Gastroesophageal sphincter (tissue), 4 donors: ENCODE measurements around the gene PRLHR. TPM values are rescaled to one million over a fixed set of nuclear protein-coding genes. Genes with fewer than 3 reads are reported as not detected.
A peak's percentile ranks its signal among the peaks of the same experiment; 100 is the strongest.

ENCODE experiments used
- ATAC-seq: fragments of 150-250 bp; one replicate; pipeline ENCODE4 v1.9.1; 2016; ENCODE audit warnings: mild to moderate bottlenecking, moderate library complexity
- H3K27ac ChIP-seq, 4 donors: fragments of 200-600 bp; sonication (generic) in 3 of 4; 1 replicate in 3 of 4; 2 replicates in 1 of 4; pipeline ENCODE4 v1.5.1; 2016 to 2019
- H3K27me3 ChIP-seq: fragments of 200-600 bp; sonication (generic); one replicate; pipeline ENCODE4 v1.5.1; 2019
- H3K36me3 ChIP-seq, 2 donors: fragments of 200-600 bp; sonication (generic); one replicate each; pipeline ENCODE4 v1.5.1; 2019; ENCODE audit warnings: control low read depth in 1 of 2
- H3K4me1 ChIP-seq, 3 donors: fragments of 200-600 bp; sonication (generic); 1 replicate in 2 of 3; 2 replicates in 1 of 3; pipeline ENCODE4 v1.5.1; 2016 to 2019; ENCODE audit warnings: control low read depth in 2 of 3
- H3K4me3 ChIP-seq, 2 donors: fragments of 200-600 bp; sonication (generic); one replicate each; pipeline ENCODE4 v1.5.1; 2019; ENCODE audit warnings: mild to moderate bottlenecking in 1 of 2, moderate library complexity in 1 of 2
- H3K9me3 ChIP-seq, 3 donors: fragments of 200-600 bp; sonication (generic); one replicate each; pipeline ENCODE4 v1.5.1; 2017 to 2019; ENCODE audit warnings: control low read depth in 2 of 3
- CTCF ChIP-seq, 4 experiments: fragments of 200-600 bp in 2 of 4; fragments of 450-650 bp in 2 of 4; sonication (generic) in 1 of 4; IDR thresholded peaks; one replicate each; pipeline ENCODE4 v1.5.1; 2017 to 2019; ENCODE audit warnings: antibody characterized with exemption in 4 of 4, mild to moderate bottlenecking in 2 of 4, moderate library complexity in 2 of 4
- EP300 ChIP-seq: sonication (generic); formaldehyde crosslinking; IDR thresholded peaks from one replicate; pipeline ENCODE4 v1.6.1; 2017; ENCODE audit warnings: antibody characterized with exemption, mild to moderate bottlenecking
- POLR2A ChIP-seq, 2 donors: fragments of 450-650 bp; IDR thresholded peaks; one replicate each; pipeline ENCODE4 v1.6.1; 2017; ENCODE audit warnings: antibody characterized with exemption in 2 of 2, mild to moderate bottlenecking in 2 of 2, moderate library complexity in 1 of 2
- POLR2AphosphoS5 ChIP-seq: sonication (generic); formaldehyde crosslinking; IDR thresholded peaks from one replicate; pipeline ENCODE4 v1.6.1; 2017; ENCODE audit warnings: antibody characterized with exemption
- WGBS, 2 donors: methylation state at CpG; one replicate each; pipeline ENCODE4 v1.1.5; 2018; ENCODE audit warnings: low coverage in 1 of 2; 5-methylcytosine and 5-hydroxymethylcytosine counted together
- total RNA-seq, 4 donors: library from RNA; depleted of rRNA; stranded (reverse); fragments of >200 nt; gene quantifications; one replicate each; pipeline ENCODE4 v1.1.0, GENCODE V29; 2016

PRLHR gene
- total RNA-seq, 4 donors from 2014 or later = 0.12 to 0.35 (median 0.13) TPM; not detected in 1

GRCh38 chr10:118595064-118595420, 406 bp downstream of the PRLHR start:
- H3K4me3 ChIP-seq = no peak overlapping the region
- no peak overlapping the region for H3K27ac ChIP-seq
- no peak for TF ChIP-seq EP300
- no peak for TF ChIP-seq CTCF (IDR thresholded peaks at IDR 0.05)
- no peak for TF ChIP-seq POLR2AphosphoS5
- TF ChIP-seq POLR2A (IDR thresholded peaks at IDR 0.05) = no peak
- 7 to 9% methylated on average over 5 to 6 of the region's 22 CpGs for WGBS, 2 donors
- ATAC-seq = no peak
- H3K36me3 ChIP-seq = no peaks in the 10 kb centered on the region
- peaks cover 84% of the 10 kb centered on the region for H3K27me3 ChIP-seq
- peaks cover 0 to 12% (median 0%) of the 10 kb centered on the region in 3 donors for H3K9me3 ChIP-seq
- peaks cover 0 to 22% (median 0%) of the 10 kb centered on the region in 3 donors for H3K4me1 ChIP-seq

- peaks cover 0 to 12% (median 0%) of the 10 kb centered on the region in 3 donors for H3K9me3 ChIP-seq
- peaks cover 0 to 22% (median 0%) of the 10 kb centered on the region in 3 donors for H3K4me1 ChIP-seq
- H3K4me3 ChIP-seq = no peak overlapping the region
- TF ChIP-seq POLR2AphosphoS5 (no peak), CTCF (IDR thresholded peaks at IDR 0.05) (peak in 3 of 4 experiments; percentile 14 to 53 (median 37)), POLR2A (IDR thresholded peaks at IDR 0.05) (no peak), EP300 (no peak)
- no peak overlapping the region for H3K27ac ChIP-seq
- 14% methylated on average over 6 of the region's 70 CpGs; no CpG with 5 or more reads in 1 of the 2 donors for WGBS, 2 donors
- ATAC-seq = peak; percentile 63
- H3K36me3 ChIP-seq = no peaks in the 10 kb centered on the region
- H3K27me3 ChIP-seq = peaks cover 80% of the 10 kb centered on the region
These were observed 920 bp downstream of the PRLHR start for GRCh38 chr10:118594392-118595063.

- 26 to 44% methylated on average over 2 of the region's 2 CpGs for WGBS, 2 donors
- Histone ChIP-seq H3K4me1 (peaks cover 0 to 22% (median 0%) of the 10 kb centered on the region in 3 donors), H3K9me3 (peaks cover 0 to 12% (median 0%) of the 10 kb centered on the region in 3 donors), H3K36me3 (no peaks in the 10 kb centered on the region), H3K4me3 (no peak overlapping the region), H3K27ac (no peak overlapping the region), H3K27me3 (peaks cover 63% of the 10 kb centered on the region)
- no peak for TF ChIP-seq POLR2A (IDR thresholded peaks at IDR 0.05)
- ATAC-seq = no peak
These were observed 2.6 kb downstream of the PRLHR start for GRCh38 chr10:118592675-118593330.

- Histone ChIP-seq H3K27ac (no peak overlapping the region), H3K4me1 (peaks cover 0 to 11% (median 0%) of the 10 kb centered on the region in 3 donors), H3K36me3 (no peaks in the 10 kb centered on the region), H3K27me3 (peaks cover 47% of the 10 kb centered on the region), H3K4me3 (no peak overlapping the region), H3K9me3 (peaks cover 0 to 13% (median 0%) of the 10 kb centered on the region in 3 donors)
- ATAC-seq = no peak
- WGBS, 2 donors = 25 to 49% methylated on average over 2 of the region's 2 CpGs
- TF ChIP-seq POLR2AphosphoS5 (no peak), CTCF (IDR thresholded peaks at IDR 0.05) (no peak), EP300 (no peak), POLR2A (IDR thresholded peaks at IDR 0.05) (no peak)
These were observed 5.1 kb downstream of the PRLHR start for GRCh38 chr10:118590334-118590733.

GRCh38 chr10:118587881-118588651, 7.4 kb downstream of the PRLHR start:
- Histone ChIP-seq H3K4me3 (no peak overlapping the region), H3K9me3 (peaks cover 0 to 4% (median 0%) of the 10 kb centered on the region in 3 donors), H3K36me3 (no peaks in the 10 kb centered on the region), H3K27ac (no peak overlapping the region), H3K4me1 (no peaks in the 10 kb centered on the region), H3K27me3 (peaks cover 24% of the 10 kb centered on the region)
- no peak for ATAC-seq
- 53 to 77% methylated on average over 7 to 14 of the region's 16 CpGs for WGBS, 2 donors
- TF ChIP-seq EP300 (no peak), CTCF (IDR thresholded peaks at IDR 0.05) (no peak)
